HEK293 (cell line): ENCODE results near the gene SPACA6.

Experiments
- CTCF ChIA-PET: fragments of 350-600 bp; formaldehyde crosslinking; extraction: SDS; loops from one replicate; lab custom pipeline; 2021; ENCODE audit warnings: antibody characterized with exemption; lab: Yijun Ruan, JAX
- POLR2A ChIA-PET: fragments of 300-600 bp; formaldehyde crosslinking; extraction: SDS; loops from one replicate; lab custom pipeline; 2020; ENCODE audit warnings: antibody characterized with exemption, inconsistent platforms; lab: Yijun Ruan, JAX
- H3K27ac ChIP-seq: fragments of 200-500 bp; sonication (Bioruptor generic); 2 replicates; pipeline ENCODE4 v1.5.1; 2014; ENCODE audit warnings: low read depth, low read length, control low read depth, inconsistent platforms; ENCODE audit errors: extremely low read depth
- H3K36me3 ChIP-seq, 2 experiments: fragments of 200-500 bp in 1 of 2; sonication (Bioruptor generic) in 1 of 2; 1 replicate in 1 of 2; 2 replicates in 1 of 2; pipeline ENCODE4 v1.5.1; 2014 to 2017; ENCODE audit warnings: inconsistent platforms in 2 of 2, low read length in 2 of 2; ENCODE audit not compliant: control insufficient read depth in 2 of 2, insufficient read depth in 1 of 2
- H3K4me1 ChIP-seq: fragments of 200-500 bp; sonication (Bioruptor generic); 2 replicates; pipeline ENCODE4 v1.5.1; 2014; ENCODE audit warnings: mild to moderate bottlenecking, low read length, inconsistent platforms; ENCODE audit not compliant: control insufficient read depth, insufficient read depth
- H3K4me3 ChIP-seq: 2 replicates; pipeline ENCODE4 v1.5.1; 2011; ENCODE audit warnings: low read depth, mild to moderate bottlenecking, control low read depth, low read length, moderate library complexity
- H3K9me3 ChIP-seq: fragments of 200-500 bp; sonication (Bioruptor generic); 2 replicates; pipeline ENCODE4 v1.5.1; 2014; ENCODE audit warnings: low read depth, low read length, inconsistent platforms; ENCODE audit not compliant: control insufficient read depth, insufficient read depth
- ZNF133 ChIP-seq: fragments of 450-650 bp; formaldehyde crosslinking; IDR thresholded peaks from 2 replicates; pipeline ENCODE4 v1.5.1; 2016; ENCODE audit warnings: missing biosample characterization, missing genetic modification characterization
- ZNF174 ChIP-seq: fragments of 450-650 bp; formaldehyde crosslinking; IDR thresholded peaks from 2 replicates; pipeline ENCODE4 v1.5.0; 2017; ENCODE audit warnings: missing biosample characterization, mild to moderate bottlenecking, missing genetic modification characterization
- ZNF341 ChIP-seq: fragments of 450-650 bp; formaldehyde crosslinking; IDR thresholded peaks from 2 replicates; pipeline ENCODE4; 2016; ENCODE audit warnings: low read depth, missing biosample characterization, missing genetic modification characterization
- ZNF37A ChIP-seq: fragments of 450-650 bp; IDR thresholded peaks from 2 replicates; pipeline ENCODE4 v1.5.1; 2018; ENCODE audit warnings: missing biosample characterization, missing genetic modification characterization
- ZNF394 ChIP-seq: fragments of 450-650 bp; formaldehyde crosslinking; IDR thresholded peaks from 2 replicates; pipeline ENCODE4 v1.5.1; 2016; ENCODE audit warnings: missing biosample characterization, missing genetic modification characterization, mild to moderate bottlenecking, moderate library complexity, borderline replicate concordance
- ZNF555 ChIP-seq: fragments of 450-650 bp; formaldehyde crosslinking; conservative IDR thresholded peaks from 2 replicates; pipeline ENCODE4 v1.5.1; 2017; ENCODE audit warnings: missing biosample characterization, mild to moderate bottlenecking, missing genetic modification characterization, inconsistent platforms
- ZNF558 ChIP-seq: fragments of 450-650 bp; formaldehyde crosslinking; IDR thresholded peaks from 2 replicates; pipeline ENCODE4 v1.5.1; 2016; ENCODE audit warnings: missing biosample characterization, missing genetic modification characterization
- ZNF571 ChIP-seq: fragments of 450-650 bp; formaldehyde crosslinking; IDR thresholded peaks from 2 replicates; pipeline ENCODE4 v1.5.0; 2017; ENCODE audit warnings: missing biosample characterization, missing genetic modification characterization
- ZNF600 ChIP-seq: fragments of 450-650 bp; formaldehyde crosslinking; IDR thresholded peaks from 2 replicates; pipeline ENCODE4 v1.5.1; 2016; ENCODE audit warnings: missing biosample characterization, missing genetic modification characterization
- ZNF701 ChIP-seq: fragments of 450-650 bp; formaldehyde crosslinking; IDR thresholded peaks from 2 replicates; pipeline ENCODE4 v1.5.1; 2016; ENCODE audit warnings: missing biosample characterization, missing genetic modification characterization
- ZSCAN23 ChIP-seq: fragments of 450-650 bp; formaldehyde crosslinking; IDR thresholded peaks from 2 replicates; pipeline ENCODE4 v1.5.1; 2016; ENCODE audit warnings: missing biosample characterization, missing genetic modification characterization
- ZXDB ChIP-seq: fragments of 450-650 bp; formaldehyde crosslinking; IDR thresholded peaks from 2 replicates; pipeline ENCODE4 v1.5.1; 2016; ENCODE audit warnings: missing biosample characterization, missing genetic modification characterization
- TF ChIP-seq, protein P1 (sequence below): fragments of 450-650 bp; formaldehyde crosslinking; conservative IDR thresholded peaks from 2 replicates; pipeline ENCODE4 v1.5.1; 2016; ENCODE audit warnings: low read depth, missing biosample characterization, missing genetic modification characterization
- TF ChIP-seq, protein P2 (sequence below): fragments of 450-650 bp; formaldehyde crosslinking; IDR thresholded peaks from 2 replicates; pipeline ENCODE4 v1.5.1; 2016; ENCODE audit warnings: missing biosample characterization, missing genetic modification characterization
- TF ChIP-seq, protein P3 (sequence below): fragments of 450-650 bp; formaldehyde crosslinking; IDR thresholded peaks from 2 replicates; pipeline ENCODE4 v1.5.1; 2016; ENCODE audit warnings: missing biosample characterization, missing genetic modification characterization
- TF ChIP-seq, protein P4 (sequence below): fragments of 450-650 bp; formaldehyde crosslinking; optimal IDR thresholded peaks from 2 replicates; pipeline ENCODE3; 2016; ENCODE audit warnings: missing biosample characterization, mild to moderate bottlenecking, missing genetic modification characterization
- TF ChIP-seq, protein P5 (sequence below): fragments of 450-650 bp; formaldehyde crosslinking; IDR thresholded peaks from 2 replicates; pipeline ENCODE4 v1.5.1; 2017; ENCODE audit warnings: missing biosample characterization, missing genetic modification characterization
- TF ChIP-seq, protein P6 (sequence below): fragments of 450-650 bp; formaldehyde crosslinking; IDR thresholded peaks from 2 replicates; pipeline ENCODE4 v1.5.1; 2017; ENCODE audit warnings: missing biosample characterization, missing genetic modification characterization

Gene SPACA6

DNA sequence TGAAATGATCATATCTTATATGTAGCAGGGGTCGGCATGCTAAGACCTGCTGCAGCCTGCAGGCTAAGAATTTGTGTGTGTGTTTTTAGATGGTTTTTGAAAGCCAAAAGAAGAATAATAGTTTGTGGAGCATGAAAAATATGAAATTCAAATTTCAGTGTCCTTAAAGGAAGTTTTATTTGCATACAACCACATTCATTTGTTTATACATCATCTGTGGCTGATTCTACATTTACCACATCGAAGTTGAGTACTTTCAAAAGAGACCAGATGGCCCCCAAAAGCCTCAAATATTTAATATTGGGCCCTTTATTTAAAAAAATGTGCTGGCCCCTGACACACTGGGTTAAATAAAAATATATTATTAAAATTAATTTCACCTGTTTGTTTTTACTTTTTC is 29.4 kb downstream of the SPACA6 start (continued):
- TF ChIP-seq, protein P1, sequence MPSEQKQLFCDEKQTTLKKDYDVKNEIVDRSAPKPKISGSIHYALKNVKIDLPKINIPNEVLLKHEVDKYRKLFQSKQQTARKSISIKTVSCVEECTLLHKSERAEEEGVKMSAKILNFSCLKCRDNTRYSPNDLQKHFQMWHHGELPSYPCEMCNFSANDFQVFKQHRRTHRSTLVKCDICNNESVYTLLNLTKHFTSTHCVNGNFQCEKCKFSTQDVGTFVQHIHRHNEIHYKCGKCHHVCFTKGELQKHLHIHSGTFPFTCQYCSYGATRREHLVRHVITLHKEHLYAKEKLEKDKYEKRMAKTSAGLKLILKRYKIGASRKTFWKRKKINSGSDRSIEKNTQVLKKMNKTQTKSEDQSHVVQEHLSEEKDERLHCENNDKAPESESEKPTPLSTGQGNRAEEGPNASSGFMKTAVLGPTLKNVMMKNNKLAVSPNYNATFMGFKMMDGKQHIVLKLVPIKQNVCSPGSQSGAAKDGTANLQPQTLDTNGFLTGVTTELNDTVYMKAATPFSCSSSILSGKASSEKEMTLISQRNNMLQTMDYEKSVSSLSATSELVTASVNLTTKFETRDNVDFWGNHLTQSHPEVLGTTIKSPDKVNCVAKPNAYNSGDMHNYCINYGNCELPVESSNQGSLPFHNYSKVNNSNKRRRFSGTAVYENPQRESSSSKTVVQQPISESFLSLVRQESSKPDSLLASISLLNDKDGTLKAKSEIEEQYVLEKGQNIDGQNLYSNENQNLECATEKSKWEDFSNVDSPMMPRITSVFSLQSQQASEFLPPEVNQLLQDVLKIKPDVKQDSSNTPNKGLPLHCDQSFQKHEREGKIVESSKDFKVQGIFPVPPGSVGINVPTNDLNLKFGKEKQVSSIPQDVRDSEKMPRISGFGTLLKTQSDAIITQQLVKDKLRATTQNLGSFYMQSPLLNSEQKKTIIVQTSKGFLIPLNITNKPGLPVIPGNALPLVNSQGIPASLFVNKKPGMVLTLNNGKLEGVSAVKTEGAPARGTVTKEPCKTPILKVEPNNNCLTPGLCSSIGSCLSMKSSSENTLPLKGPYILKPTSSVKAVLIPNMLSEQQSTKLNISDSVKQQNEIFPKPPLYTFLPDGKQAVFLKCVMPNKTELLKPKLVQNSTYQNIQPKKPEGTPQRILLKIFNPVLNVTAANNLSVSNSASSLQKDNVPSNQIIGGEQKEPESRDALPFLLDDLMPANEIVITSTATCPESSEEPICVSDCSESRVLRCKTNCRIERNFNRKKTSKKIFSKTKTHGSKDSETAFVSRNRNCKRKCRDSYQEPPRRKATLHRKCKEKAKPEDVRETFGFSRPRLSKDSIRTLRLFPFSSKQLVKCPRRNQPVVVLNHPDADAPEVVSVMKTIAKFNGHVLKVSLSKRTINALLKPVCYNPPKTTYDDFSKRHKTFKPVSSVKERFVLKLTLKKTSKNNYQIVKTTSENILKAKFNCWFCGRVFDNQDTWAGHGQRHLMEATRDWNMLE (tag by site-specific recombination) = no peak
- TF ChIP-seq ZXDB (no peak), ZSCAN23 (no peak), ZNF174 (no peak), ZNF571 (tag by site-specific recombination) (no peak), ZNF394 (no peak), ZNF558 (tag by site-specific recombination) (no peak), ZNF37A (tag by site-specific recombination) (no peak), ZNF600 (no peak), ZNF555 (no peak)
- TF ChIP-seq, protein P2, sequence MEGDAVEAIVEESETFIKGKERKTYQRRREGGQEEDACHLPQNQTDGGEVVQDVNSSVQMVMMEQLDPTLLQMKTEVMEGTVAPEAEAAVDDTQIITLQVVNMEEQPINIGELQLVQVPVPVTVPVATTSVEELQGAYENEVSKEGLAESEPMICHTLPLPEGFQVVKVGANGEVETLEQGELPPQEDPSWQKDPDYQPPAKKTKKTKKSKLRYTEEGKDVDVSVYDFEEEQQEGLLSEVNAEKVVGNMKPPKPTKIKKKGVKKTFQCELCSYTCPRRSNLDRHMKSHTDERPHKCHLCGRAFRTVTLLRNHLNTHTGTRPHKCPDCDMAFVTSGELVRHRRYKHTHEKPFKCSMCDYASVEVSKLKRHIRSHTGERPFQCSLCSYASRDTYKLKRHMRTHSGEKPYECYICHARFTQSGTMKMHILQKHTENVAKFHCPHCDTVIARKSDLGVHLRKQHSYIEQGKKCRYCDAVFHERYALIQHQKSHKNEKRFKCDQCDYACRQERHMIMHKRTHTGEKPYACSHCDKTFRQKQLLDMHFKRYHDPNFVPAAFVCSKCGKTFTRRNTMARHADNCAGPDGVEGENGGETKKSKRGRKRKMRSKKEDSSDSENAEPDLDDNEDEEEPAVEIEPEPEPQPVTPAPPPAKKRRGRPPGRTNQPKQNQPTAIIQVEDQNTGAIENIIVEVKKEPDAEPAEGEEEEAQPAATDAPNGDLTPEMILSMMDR (tag by site-specific recombination) = no peak
- TF ChIP-seq, protein P3, sequence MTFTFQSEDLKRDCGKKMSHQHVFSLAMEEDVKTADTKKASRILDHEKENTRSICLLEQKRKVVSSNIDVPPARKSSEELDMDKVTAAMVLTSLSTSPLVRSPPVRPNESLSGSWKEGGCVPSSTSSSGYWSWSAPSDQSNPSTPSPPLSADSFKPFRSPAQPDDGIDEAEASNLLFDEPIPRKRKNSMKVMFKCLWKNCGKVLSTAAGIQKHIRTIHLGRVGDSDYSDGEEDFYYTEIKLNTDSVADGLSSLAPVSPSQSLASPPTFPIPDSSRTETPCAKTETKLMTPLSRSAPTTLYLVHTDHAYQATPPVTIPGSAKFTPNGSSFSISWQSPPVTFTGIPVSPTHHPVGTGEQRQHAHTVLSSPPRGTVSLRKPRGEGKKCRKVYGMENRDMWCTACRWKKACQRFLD (tag by site-specific recombination) = no peak

DNA sequence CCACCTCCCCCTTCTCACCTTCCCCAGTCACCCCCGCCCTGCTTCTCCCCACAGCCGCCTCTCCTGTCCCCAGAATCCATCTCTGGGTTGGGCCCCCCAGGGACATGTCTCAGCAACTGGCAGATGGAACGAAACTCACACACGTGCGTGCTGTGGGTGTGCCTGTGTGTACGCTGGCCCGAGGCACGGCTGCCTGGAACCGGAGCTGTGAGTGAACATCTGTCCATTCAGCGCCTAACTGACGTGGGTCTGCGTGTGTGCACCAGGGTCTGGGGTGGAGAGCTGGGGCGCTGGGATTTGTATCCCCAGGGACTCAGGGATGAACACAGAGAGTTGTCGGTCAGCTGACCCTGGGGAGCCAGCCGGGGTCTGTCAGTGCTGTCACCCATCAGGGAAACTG is 31.4 kb downstream of the SPACA6 start:
- no peaks in the 10 kb centered on the region for H3K36me3 ChIP-seq
- H3K27ac ChIP-seq = no peak overlapping the region
- ChIA-PET CTCF (no interaction called here), POLR2A (no interaction called here)
- H3K4me3 ChIP-seq = no peak overlapping the region
- no peaks in the 10 kb centered on the region for H3K9me3 ChIP-seq
- H3K4me1 ChIP-seq = no peaks in the 10 kb centered on the region
- TF ChIP-seq ZNF701 (tag by site-specific recombination) = no peak
- TF ChIP-seq, protein P4, sequence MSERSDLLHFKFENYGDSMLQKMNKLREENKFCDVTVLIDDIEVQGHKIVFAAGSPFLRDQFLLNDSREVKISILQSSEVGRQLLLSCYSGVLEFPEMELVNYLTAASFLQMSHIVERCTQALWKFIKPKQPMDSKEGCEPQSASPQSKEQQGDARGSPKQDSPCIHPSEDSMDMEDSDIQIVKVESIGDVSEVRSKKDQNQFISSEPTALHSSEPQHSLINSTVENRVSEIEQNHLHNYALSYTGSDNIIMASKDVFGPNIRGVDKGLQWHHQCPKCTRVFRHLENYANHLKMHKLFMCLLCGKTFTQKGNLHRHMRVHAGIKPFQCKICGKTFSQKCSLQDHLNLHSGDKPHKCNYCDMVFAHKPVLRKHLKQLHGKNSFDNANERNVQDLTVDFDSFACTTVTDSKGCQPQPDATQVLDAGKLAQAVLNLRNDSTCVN (tag by site-specific recombination) = no peak

DNA sequence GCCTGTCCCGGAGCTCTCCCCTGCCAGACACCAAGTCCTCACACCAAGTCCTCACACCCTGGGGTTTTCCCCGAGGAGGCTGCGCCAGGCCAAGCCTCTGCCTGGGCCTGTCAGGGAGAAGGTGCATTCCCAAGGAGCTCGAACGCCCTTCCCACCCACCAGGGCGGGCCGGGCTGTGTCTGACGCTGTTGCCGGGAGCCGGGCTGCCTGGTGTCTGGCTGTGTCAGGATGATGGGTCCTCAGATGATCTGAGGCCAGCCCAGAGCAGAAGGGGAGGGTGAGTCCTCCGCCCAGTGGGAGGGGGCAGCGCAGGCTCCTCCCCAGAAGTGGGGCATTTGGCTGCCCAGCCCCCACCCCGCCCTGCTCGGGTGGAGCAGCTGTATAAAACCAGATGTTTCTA is 32.9 kb downstream of the SPACA6 start:
- Histone ChIP-seq H3K9me3 (no peaks in the 10 kb centered on the region), H3K4me1 (no peaks in the 10 kb centered on the region), H3K27ac (no peak overlapping the region), H3K4me3 (no peak overlapping the region), H3K36me3 (no peaks in the 10 kb centered on the region)
- ChIA-PET POLR2A (no interaction called here), CTCF (interaction anchor here (0.5 to 0.6 kb wide), 2 partner anchors 61 to 514 kb away, joined by 4 read pairs; no protein-coding TSS in a partner anchor)
- TF ChIP-seq ZNF341 (tag by site-specific recombination) = no peak
- TF ChIP-seq, protein P5, sequence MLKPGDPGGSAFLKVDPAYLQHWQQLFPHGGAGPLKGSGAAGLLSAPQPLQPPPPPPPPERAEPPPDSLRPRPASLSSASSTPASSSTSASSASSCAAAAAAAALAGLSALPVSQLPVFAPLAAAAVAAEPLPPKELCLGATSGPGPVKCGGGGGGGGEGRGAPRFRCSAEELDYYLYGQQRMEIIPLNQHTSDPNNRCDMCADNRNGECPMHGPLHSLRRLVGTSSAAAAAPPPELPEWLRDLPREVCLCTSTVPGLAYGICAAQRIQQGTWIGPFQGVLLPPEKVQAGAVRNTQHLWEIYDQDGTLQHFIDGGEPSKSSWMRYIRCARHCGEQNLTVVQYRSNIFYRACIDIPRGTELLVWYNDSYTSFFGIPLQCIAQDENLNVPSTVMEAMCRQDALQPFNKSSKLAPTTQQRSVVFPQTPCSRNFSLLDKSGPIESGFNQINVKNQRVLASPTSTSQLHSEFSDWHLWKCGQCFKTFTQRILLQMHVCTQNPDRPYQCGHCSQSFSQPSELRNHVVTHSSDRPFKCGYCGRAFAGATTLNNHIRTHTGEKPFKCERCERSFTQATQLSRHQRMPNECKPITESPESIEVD = no peak
- TF ChIP-seq, protein P6, sequence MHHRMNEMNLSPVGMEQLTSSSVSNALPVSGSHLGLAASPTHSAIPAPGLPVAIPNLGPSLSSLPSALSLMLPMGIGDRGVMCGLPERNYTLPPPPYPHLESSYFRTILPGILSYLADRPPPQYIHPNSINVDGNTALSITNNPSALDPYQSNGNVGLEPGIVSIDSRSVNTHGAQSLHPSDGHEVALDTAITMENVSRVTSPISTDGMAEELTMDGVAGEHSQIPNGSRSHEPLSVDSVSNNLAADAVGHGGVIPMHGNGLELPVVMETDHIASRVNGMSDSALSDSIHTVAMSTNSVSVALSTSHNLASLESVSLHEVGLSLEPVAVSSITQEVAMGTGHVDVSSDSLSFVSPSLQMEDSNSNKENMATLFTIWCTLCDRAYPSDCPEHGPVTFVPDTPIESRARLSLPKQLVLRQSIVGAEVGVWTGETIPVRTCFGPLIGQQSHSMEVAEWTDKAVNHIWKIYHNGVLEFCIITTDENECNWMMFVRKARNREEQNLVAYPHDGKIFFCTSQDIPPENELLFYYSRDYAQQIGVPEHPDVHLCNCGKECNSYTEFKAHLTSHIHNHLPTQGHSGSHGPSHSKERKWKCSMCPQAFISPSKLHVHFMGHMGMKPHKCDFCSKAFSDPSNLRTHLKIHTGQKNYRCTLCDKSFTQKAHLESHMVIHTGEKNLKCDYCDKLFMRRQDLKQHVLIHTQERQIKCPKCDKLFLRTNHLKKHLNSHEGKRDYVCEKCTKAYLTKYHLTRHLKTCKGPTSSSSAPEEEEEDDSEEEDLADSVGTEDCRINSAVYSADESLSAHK = no peak
- no peak for TF ChIP-seq ZNF133
